MM.1S (cell line): Measurements from ENCODE around the gene PRKCH.

Experiments used
- DNase-seq: peaks from one replicate; pipeline ENCODE4 v3.0.0-alpha.2; 2015
- H2AFZ ChIP-seq: fragments of 300-600 bp; sonication (generic); 2 replicates; pipeline ENCODE4 v1.6.0; 2016; ENCODE audit warnings: antibody characterized with exemption, low read length
- H3F3A ChIP-seq: fragments of 300-600 bp; sonication (generic); 2 replicates; pipeline ENCODE4 v1.6.1; 2016; ENCODE audit warnings: mild to moderate bottlenecking, antibody characterized with exemption, low read length, moderate library complexity, mixed read lengths; ENCODE audit not compliant: insufficient read depth
- H3K27ac ChIP-seq: fragments of 300-600 bp; sonication (generic); 2 replicates; pipeline ENCODE4 v1.5.1; 2016; ENCODE audit warnings: mild to moderate bottlenecking, low read length
- H3K27me3 ChIP-seq: fragments of 300-600 bp; sonication (generic); replicated peaks from 2 replicates; pipeline ENCODE4 v1.6.0; 2016; ENCODE audit warnings: low read length; ENCODE audit not compliant: insufficient read depth
- H3K36me3 ChIP-seq: fragments of 300-600 bp; sonication (generic); replicated peaks from 2 replicates; pipeline ENCODE4 v1.6.1; 2016; ENCODE audit warnings: mild to moderate bottlenecking, low read length, mixed read lengths; ENCODE audit not compliant: insufficient read depth
- H3K4me1 ChIP-seq: fragments of 300-600 bp; sonication (generic); 2 replicates; pipeline ENCODE4 v1.6.1; 2016; ENCODE audit warnings: low read length, mixed read lengths
- H3K4me2 ChIP-seq: fragments of 300-600 bp; sonication (generic); 2 replicates; pipeline ENCODE4 v1.6.0; 2016; ENCODE audit warnings: low read depth, low read length
- H3K4me3 ChIP-seq: fragments of 300-600 bp; sonication (generic); 2 replicates; pipeline ENCODE4 v1.5.1; 2016; ENCODE audit warnings: low read length, mixed read lengths
- H3K79me2 ChIP-seq: fragments of 300-600 bp; sonication (generic); 2 replicates; pipeline ENCODE4 v1.6.1; 2016; ENCODE audit warnings: mixed run types, low read length, mixed read lengths
- H3K9ac ChIP-seq: fragments of 300-600 bp; sonication (generic); 2 replicates; pipeline ENCODE4 v1.6.1; 2016; ENCODE audit warnings: low read length, mixed read lengths
- H3K9me2 ChIP-seq: fragments of 300-600 bp; sonication (generic); replicated peaks from 2 replicates; pipeline ENCODE4 v1.6.1; 2016; ENCODE audit warnings: mild to moderate bottlenecking, low read length, mixed read lengths; ENCODE audit not compliant: insufficient read depth
- H3K9me3 ChIP-seq: fragments of 300-600 bp; sonication (generic); replicated peaks from 2 replicates; pipeline ENCODE4 v1.6.1; 2016; ENCODE audit warnings: mild to moderate bottlenecking, low read length, mixed read lengths; ENCODE audit not compliant: insufficient read depth
- H4K20me1 ChIP-seq: fragments of 300-600 bp; sonication (generic); 2 replicates; pipeline ENCODE4 v1.6.1; 2016; ENCODE audit warnings: mild to moderate bottlenecking, low read length, moderate library complexity, mixed read lengths; ENCODE audit not compliant: insufficient read depth
- CTCF ChIP-seq: fragments of 300-600 bp; sonication (generic); IDR thresholded peaks from 2 replicates; pipeline ENCODE4 v1.5.1; 2016; ENCODE audit warnings: antibody characterized with exemption, low read length, mixed read lengths
- EZH2 ChIP-seq: fragments of 300-600 bp; sonication (generic); optimal IDR thresholded peaks from 2 replicates; pipeline ENCODE3; 2017; ENCODE audit warnings: low read depth, mild to moderate bottlenecking, antibody characterized with exemption, low read length, mixed read lengths
- EZH2phosphoT487 ChIP-seq: fragments of 300-600 bp; sonication (generic); IDR thresholded peaks from 2 replicates; pipeline ENCODE4 v1.6.1; 2018; ENCODE audit warnings: antibody characterized with exemption, low read length

PRKCH gene

GRCh38 chr14:61537563-61538463 lies 216.4 kb downstream of the PRKCH start:
- H3K27ac ChIP-seq: no peak overlapping the region; the same call in 1 of the 2 replicates

GRCh38 chr14:61538464-61539022 lies 217.2 kb downstream of the PRKCH start:
- no peaks in the 10 kb centered on the region for H4K20me1 ChIP-seq
- H3K36me3 ChIP-seq: no peaks in the 10 kb centered on the region
- no peaks in the 10 kb centered on the region for H3K9me2 ChIP-seq
- DNase-seq: no peak
- no peaks in the 10 kb centered on the region for H3K27me3 ChIP-seq
- peaks cover 11% of the 10 kb centered on the region for H3K4me1 ChIP-seq
- no peak overlapping the region for H3K4me3 ChIP-seq
- H3F3A ChIP-seq: no peaks in the 10 kb centered on the region
- H3K9ac ChIP-seq: no peak overlapping the region
- no peak overlapping the region for H3K4me2 ChIP-seq
- H2AFZ ChIP-seq: no peak overlapping the region
- no peaks in the 10 kb centered on the region for H3K9me3 ChIP-seq
- H3K79me2 ChIP-seq: no peaks in the 10 kb centered on the region
- TF ChIP-seq EZH2phosphoT487: no peak
- H3K27ac ChIP-seq: no peak overlapping the region

More at GRCh38 chr14:61537563-61538463, 216.4 kb downstream of the PRKCH start:
- Histone ChIP-seq H3K27me3 (no peaks in the 10 kb centered on the region), H3F3A (no peaks in the 10 kb centered on the region), H3K9ac (no peak overlapping the region), H3K9me2 (no peaks in the 10 kb centered on the region), H3K79me2 (no peaks in the 10 kb centered on the region), H3K36me3 (no peaks in the 10 kb centered on the region), H2AFZ (0 out of 2 replicates have a peak overlapping the region, but pooled peaks have one; percentile 6), H3K4me3 (no peak overlapping the region), H4K20me1 (no peaks in the 10 kb centered on the region), H3K4me1 (peaks cover 11% of the 10 kb centered on the region), H3K9me3 (no peaks in the 10 kb centered on the region), H3K4me2 (peak overlapping the region; percentile 43)
- TF ChIP-seq EZH2: no peak
- DNase-seq: peak; percentile 46

GRCh38 chr14:61539631-61540030 lies 218.3 kb downstream of the PRKCH start:
- Histone ChIP-seq H3K4me1 (peaks cover 11% of the 10 kb centered on the region), H4K20me1 (no peaks in the 10 kb centered on the region), H3K79me2 (no peaks in the 10 kb centered on the region), H3K9me3 (no peaks in the 10 kb centered on the region), H3K9me2 (no peaks in the 10 kb centered on the region), H3F3A (no peaks in the 10 kb centered on the region), H3K27ac (no peak overlapping the region), H3K4me2 (no peak overlapping the region), H3K9ac (no peak overlapping the region), H3K4me3 (no peak overlapping the region), H3K27me3 (no peaks in the 10 kb centered on the region), H2AFZ (no peak overlapping the region), H3K36me3 (no peaks in the 10 kb centered on the region)
- no peak for TF ChIP-seq CTCF
- TF ChIP-seq EZH2: no peak
- no peak for TF ChIP-seq EZH2phosphoT487
- DNase-seq: no peak

GRCh38 chr14:61540931-61541330 lies 219.6 kb downstream of the PRKCH start:
- H3F3A ChIP-seq: no peaks in the 10 kb centered on the region
- H3K9me3 ChIP-seq: no peaks in the 10 kb centered on the region
- TF ChIP-seq CTCF (no peak), EZH2 (no peak), EZH2phosphoT487 (no peak)
- H3K27me3 ChIP-seq: no peaks in the 10 kb centered on the region
- H3K36me3 ChIP-seq: no peaks in the 10 kb centered on the region
- H3K79me2 ChIP-seq: no peaks in the 10 kb centered on the region
- H3K9ac ChIP-seq: no peak overlapping the region
- H3K4me3 ChIP-seq: no peak overlapping the region
- no peak overlapping the region for H3K27ac ChIP-seq
- H3K4me1 ChIP-seq: peaks cover 11% of the 10 kb centered on the region
- H3K4me2 ChIP-seq: no peak overlapping the region
- H2AFZ ChIP-seq: no peak overlapping the region
- H3K9me2 ChIP-seq: no peaks in the 10 kb centered on the region
- H4K20me1 ChIP-seq: no peaks in the 10 kb centered on the region
- DNase-seq: no peak
